Inflammatory macrophage treated with lipopolysaccharide for 4 hours (primary cell): ENCODE results near the gene ENPP3.
A peak's percentile ranks its signal among the peaks of the same experiment; 100 is the strongest.

Experiments
- DNase-seq: peaks from one replicate; pipeline ENCODE4 v3.0.0-alpha.2; 2020

The ENPP3 gene

GRCh38 chr6:131636880-131637792 lies at the start of gene ENPP3:
Gene ENPP3, plus strand, starts transcription at chr6:131637302. Its CDS starts 83 bp downstream, at chr6:131637385.
- no peak for DNase-seq

GRCh38 chr6:131587909-131588308 lies 49.2 kb upstream of the ENPP3 start:
- DNase-seq: no peak

- DNase-seq: no peak
Observed at GRCh38 chr6:131588643-131589042, 48.5 kb upstream of the ENPP3 start.

- DNase-seq: no peak
Observed at GRCh38 chr6:131592935-131593334, 44.2 kb upstream of the ENPP3 start.

GRCh38 chr6:131594074-131594473 lies 43.0 kb upstream of the ENPP3 start:
- DNase-seq: no peak

GRCh38 chr6:131597446-131597845 lies 39.7 kb upstream of the ENPP3 start:
- no peak for DNase-seq

- DNase-seq: no peak
Observed at GRCh38 chr6:131600716-131601115, 36.4 kb upstream of the ENPP3 start.

GRCh38 chr6:131602781-131603312 lies 34.3 kb upstream of the ENPP3 start:
- peak; percentile 0 for DNase-seq

GRCh38 chr6:131613296-131613925 lies 23.7 kb upstream of the ENPP3 start:
- no peak for DNase-seq

GRCh38 chr6:131615275-131615674 lies 21.8 kb upstream of the ENPP3 start:
- no peak for DNase-seq

GRCh38 chr6:131627724-131628682 lies 9.1 kb upstream of the ENPP3 start, which contains the start of gene MED23:
Gene MED23, minus strand, starts transcription at chr6:131628242. Its CDS starts 193 bp downstream, at chr6:131628049.
- peak; percentile 90 for DNase-seq

GRCh38 chr6:131628726-131629125 lies 8.4 kb upstream of the ENPP3 start:
- no peak for DNase-seq

GRCh38 chr6:131629651-131630050 lies 7.5 kb upstream of the ENPP3 start:
- no peak for DNase-seq

- no peak for DNase-seq
Observed at GRCh38 chr6:131631625-131632289, 5.3 kb upstream of the ENPP3 start.

GRCh38 chr6:131635384-131636340 lies 1.4 kb upstream of the ENPP3 start:
- no peak for DNase-seq

GRCh38 chr6:131638013-131638412 lies 911 bp downstream of the ENPP3 start:
- no peak for DNase-seq

- DNase-seq: no peak
Observed at GRCh38 chr6:131640100-131640499, 3.0 kb downstream of the ENPP3 start.

- no peak for DNase-seq
Observed at GRCh38 chr6:131640576-131640975, 3.5 kb downstream of the ENPP3 start.

GRCh38 chr6:131641554-131641953 lies 4.5 kb downstream of the ENPP3 start:
- no peak for DNase-seq

GRCh38 chr6:131642565-131642964 lies 5.5 kb downstream of the ENPP3 start:
- DNase-seq: no peak
